CD4-positive, alpha-beta T cell treated with Interleukin-2 at 100 ng/mL for 4 hours (primary cell): ENCODE data around the gene OTOGL.
"Not testable (repeated sequence)": the region's sequence is repeated elsewhere in the genome, so short reads cannot be mapped to it uniquely, and the experiment has no call there.

ENCODE experiments used
- DNase-seq: peaks from one replicate; pipeline ENCODE4 v3.0.0-alpha.2; 2020; ENCODE audit warnings: low spot score

The OTOGL gene

GRCh38 chr12:80188576-80188975 is 89.2 kb downstream of the OTOGL start:
- DNase-seq: no peak

- no peak for DNase-seq
These were observed 89.9 kb downstream of the OTOGL start for GRCh38 chr12:80189241-80189640.

- DNase-seq: no peak
These were observed 90.7 kb downstream of the OTOGL start for GRCh38 chr12:80190001-80190400.

GRCh38 chr12:80192087-80192486 is 92.8 kb downstream of the OTOGL start:
- DNase-seq: no peak

GRCh38 chr12:80193865-80194264 is 94.5 kb downstream of the OTOGL start:
- DNase-seq: no peak

- no peak for DNase-seq
These were observed 95.9 kb downstream of the OTOGL start for GRCh38 chr12:80195074-80195726.

GRCh38 chr12:80195737-80196136 is 96.4 kb downstream of the OTOGL start:
- DNase-seq: no peak

- DNase-seq: no peak
These were observed 97.1 kb downstream of the OTOGL start for GRCh38 chr12:80196419-80196818.

GRCh38 chr12:80198782-80199337 is 99.5 kb downstream of the OTOGL start:
- no peak for DNase-seq

GRCh38 chr12:80199931-80200330 is 100.6 kb downstream of the OTOGL start:
- DNase-seq: no peak

GRCh38 chr12:80200414-80200813 is 101.1 kb downstream of the OTOGL start:
- no peak for DNase-seq

- no peak for DNase-seq
These were observed 102.6 kb downstream of the OTOGL start for GRCh38 chr12:80201908-80202307.

GRCh38 chr12:80205960-80206359 is 106.6 kb downstream of the OTOGL start:
- no peak for DNase-seq

GRCh38 chr12:80208071-80208470 is 108.7 kb downstream of the OTOGL start:
- DNase-seq: no peak

- no peak for DNase-seq
These were observed 112.3 kb downstream of the OTOGL start for GRCh38 chr12:80211671-80212070.

- DNase-seq: no peak
These were observed 113.8 kb downstream of the OTOGL start for GRCh38 chr12:80212938-80213645.

- no peak for DNase-seq
These were observed 114.5 kb downstream of the OTOGL start for GRCh38 chr12:80213871-80214270.

- no peak for DNase-seq
These were observed 117.7 kb downstream of the OTOGL start for GRCh38 chr12:80217011-80217535.

- not testable (repeated sequence) for DNase-seq
These were observed 119.6 kb downstream of the OTOGL start for GRCh38 chr12:80218925-80219324.

- DNase-seq: no peak
These were observed 120.0 kb downstream of the OTOGL start for GRCh38 chr12:80219345-80219744.

GRCh38 chr12:80222261-80222660 is 122.9 kb downstream of the OTOGL start:
- DNase-seq: no peak

- no peak for DNase-seq
These were observed 127.2 kb downstream of the OTOGL start for GRCh38 chr12:80226576-80226975.

- not testable (repeated sequence) for DNase-seq
These were observed 128.6 kb downstream of the OTOGL start for GRCh38 chr12:80227904-80228303.
